Neuronal stem cell (in vitro differentiated cells): ENCODE measurements around the gene ALPL.
"Not testable (repeated sequence)": the region's sequence is repeated elsewhere in the genome, so short reads cannot be mapped to it uniquely, and the experiment has no call there.

Experiments used
- DNase-seq: peaks from one replicate; pipeline ENCODE4 v3.0.0-alpha.2; 2013; ENCODE audit warnings: low spot score
- H2AFZ ChIP-seq: one replicate; pipeline ENCODE4 v1.6.1; 2013; ENCODE audit warnings: mild to moderate bottlenecking, low read length, inconsistent platforms
- H2AK5ac ChIP-seq: 2 replicates; pipeline ENCODE4 v1.6.1; 2013; ENCODE audit warnings: low read depth, mild to moderate bottlenecking, inconsistent platforms, low read length, moderate library complexity, mixed read lengths
- H2BK120ac ChIP-seq: 2 replicates; pipeline ENCODE4 v1.6.1; 2013; ENCODE audit warnings: low read depth, mild to moderate bottlenecking, inconsistent platforms, low read length, moderate library complexity, mixed read lengths
- H2BK12ac ChIP-seq: one replicate; pipeline ENCODE4 v1.6.1; 2013; ENCODE audit warnings: low read length, inconsistent platforms
- H2BK15ac ChIP-seq: 2 replicates; pipeline ENCODE4 v1.6.1; 2013; ENCODE audit warnings: mild to moderate bottlenecking, low read length, inconsistent platforms, mixed read lengths
- H2BK5ac ChIP-seq: one replicate; pipeline ENCODE4 v1.6.1; 2013; ENCODE audit warnings: inconsistent platforms, mild to moderate bottlenecking, low read length, moderate library complexity
- H3K14ac ChIP-seq: one replicate; pipeline ENCODE4 v1.6.1; 2013; ENCODE audit warnings: low read length, inconsistent platforms
- H3K18ac ChIP-seq: 2 replicates; pipeline ENCODE4 v1.6.1; 2013; ENCODE audit warnings: low read length, inconsistent platforms
- H3K23ac ChIP-seq: 2 replicates; pipeline ENCODE4 v1.6.1; 2013; ENCODE audit warnings: low read depth, mild to moderate bottlenecking, mixed read lengths, low read length, inconsistent platforms; ENCODE audit not compliant: poor library complexity
- H3K27ac ChIP-seq: replicated peaks from 3 replicates; pipeline ENCODE4 v1.5.1; 2013; ENCODE audit warnings: low read length, inconsistent platforms
- H3K27me3 ChIP-seq, 3 experiments: 2 replicates each; pipeline ENCODE4 v1.6.1; 2013; ENCODE audit warnings: low read length in 3 of 3, mild to moderate bottlenecking in 2 of 3, inconsistent platforms in 1 of 3, low read depth in 1 of 3, mixed read lengths in 1 of 3, moderate library complexity in 1 of 3; ENCODE audit not compliant: control insufficient read depth in 3 of 3, insufficient read depth in 3 of 3
- H3K36me3 ChIP-seq, 2 donors: replicated peaks in 1 of 2; 2 replicates each; pipeline ENCODE4 v1.6.1; 2013; ENCODE audit warnings: low read length in 2 of 2; ENCODE audit not compliant: control insufficient read depth in 2 of 2, insufficient read depth in 2 of 2
- H3K4ac ChIP-seq: 2 replicates; pipeline ENCODE4 v1.6.1; 2013; ENCODE audit warnings: inconsistent platforms, mild to moderate bottlenecking, low read length, moderate library complexity
- H3K4me1 ChIP-seq, 2 donors: 1 replicate in 1 of 2; 2 replicates in 1 of 2; pipeline ENCODE4 v1.6.1; 2013; ENCODE audit warnings: low read length in 2 of 2, low read depth in 1 of 2; ENCODE audit not compliant: control insufficient read depth in 2 of 2, insufficient read depth in 1 of 2
- H3K4me2 ChIP-seq: one replicate; pipeline ENCODE4 v1.6.1; 2013; ENCODE audit warnings: mild to moderate bottlenecking, low read length, inconsistent platforms; ENCODE audit not compliant: insufficient read depth, poor library complexity, severe bottlenecking
- H3K4me3 ChIP-seq, 2 donors: 2 replicates each; pipeline ENCODE4 v1.5.1; 2013; ENCODE audit warnings: low read length in 2 of 2, mild to moderate bottlenecking in 2 of 2, inconsistent platforms in 1 of 2, moderate library complexity in 1 of 2
- H3K79me1 ChIP-seq: one replicate; pipeline ENCODE4 v1.6.1; 2013; ENCODE audit warnings: low read depth, mild to moderate bottlenecking, inconsistent platforms, low read length, moderate library complexity
- H3K9ac ChIP-seq: one replicate; pipeline ENCODE4 v1.6.1; 2013; ENCODE audit warnings: mild to moderate bottlenecking, low read depth, low read length, inconsistent platforms; ENCODE audit not compliant: poor library complexity
- H3K9me3 ChIP-seq, 2 donors: replicated peaks in 1 of 2; 2 replicates each; pipeline versions ENCODE3 to v1.6.1; 2013; ENCODE audit warnings: low read length in 2 of 2, mild to moderate bottlenecking in 2 of 2, inconsistent platforms in 1 of 2, low read depth in 1 of 2, mixed read lengths in 1 of 2, moderate library complexity in 1 of 2; ENCODE audit not compliant: control insufficient read depth in 2 of 2, insufficient read depth in 1 of 2
- H4K8ac ChIP-seq: one replicate; pipeline ENCODE4 v1.6.1; 2013; ENCODE audit warnings: low read depth, mild to moderate bottlenecking, inconsistent platforms, low read length, moderate library complexity
- H4K91ac ChIP-seq: one replicate; pipeline ENCODE4 v1.6.1; 2013; ENCODE audit warnings: low read length, low read depth, mild to moderate bottlenecking, inconsistent platforms; ENCODE audit not compliant: poor library complexity
- WGBS, 2 donors: extraction: QIAGEN DNeasy Blood & Tissue Kit; methylation state at CpG; one replicate each; pipeline ENCODE4 v1.1.7; 2013; ENCODE audit warnings: missing lambda C conversion rate in 2 of 2, mixed read lengths in 1 of 2; ENCODE audit not compliant: insufficient read length in 2 of 2, insufficient replicate concordance in 1 of 2; ENCODE audit errors: extremely low coverage in 2 of 2; 5-methylcytosine and 5-hydroxymethylcytosine counted together

Gene ALPL

DNA sequence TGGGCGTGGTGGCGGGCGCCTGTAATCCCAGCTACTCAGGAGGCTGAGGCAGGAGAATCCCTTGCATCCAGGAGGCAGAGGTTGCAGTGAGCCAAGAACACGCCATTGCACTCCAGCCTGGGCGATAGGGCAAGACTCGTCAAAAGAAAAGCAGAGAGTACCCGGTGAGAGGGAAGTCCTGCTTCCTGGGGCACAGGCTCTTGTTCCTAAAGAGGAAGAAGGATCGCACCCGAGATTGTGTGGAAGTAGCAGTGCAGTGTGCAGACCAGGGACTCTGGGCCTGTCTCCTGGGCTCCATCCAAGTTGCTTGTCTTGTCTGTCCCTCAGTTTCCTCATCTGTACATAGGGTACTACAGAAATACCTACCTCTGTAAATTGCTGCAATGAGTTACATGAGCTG is 39.6 kb upstream of the ALPL start:
- H2AK5ac ChIP-seq, result no peak overlapping the region
- no peaks in the 10 kb centered on the region for H3K27me3 ChIP-seq
- no peak overlapping the region for H3K4me3 ChIP-seq
- H3K9me3 ChIP-seq, result no peaks in the 10 kb centered on the region
- WGBS, 2 donors, result no CpG with 5 or more reads among the region's 9 CpGs
- no peak overlapping the region for H2BK15ac ChIP-seq
- H3K36me3 ChIP-seq, result peaks cover 0 to 12% of the 10 kb centered on the region in 2 donors
- no peak for DNase-seq
- H2BK5ac ChIP-seq, result no peak overlapping the region
- no peak overlapping the region for H4K8ac ChIP-seq
- no peak overlapping the region for H3K23ac ChIP-seq
- no peak overlapping the region for H3K4ac ChIP-seq
- H2BK120ac ChIP-seq, result no peak overlapping the region
- H4K91ac ChIP-seq, result no peak overlapping the region
- H3K4me2 ChIP-seq, result no peak overlapping the region
- H3K4me1 ChIP-seq, result no peaks in the 10 kb centered on the region
- H3K18ac ChIP-seq, result no peak overlapping the region
- no peak overlapping the region for H2BK12ac ChIP-seq
- H3K79me1 ChIP-seq, result no peaks in the 10 kb centered on the region
- no peak overlapping the region for H3K14ac ChIP-seq
- no peak overlapping the region for H3K27ac ChIP-seq
- H2AFZ ChIP-seq, result no peak overlapping the region
- no peak overlapping the region for H3K9ac ChIP-seq

DNA sequence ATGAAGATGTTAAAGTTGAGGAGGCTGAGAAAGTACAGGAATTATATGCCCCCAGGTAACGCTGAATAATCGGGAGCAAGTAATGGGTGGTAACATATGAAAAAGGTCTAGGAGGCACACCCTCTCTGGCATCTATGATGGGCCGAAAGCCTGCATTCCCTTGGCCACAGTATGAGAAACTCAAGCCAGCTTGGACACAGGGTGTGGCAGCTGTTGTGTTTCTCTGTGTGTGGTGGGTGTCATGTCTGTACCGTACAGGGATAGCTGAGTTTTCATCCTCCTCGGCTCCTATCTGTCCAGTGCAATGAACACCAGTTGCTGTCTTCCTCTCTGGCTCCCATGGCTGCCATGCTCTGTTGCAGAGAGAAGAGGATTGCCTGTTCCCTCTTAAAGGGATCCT is 36.4 kb upstream of the ALPL start:
- WGBS, 2 donors, result no CpG with 5 or more reads among the region's 5 CpGs
- H3K23ac ChIP-seq, result no peak overlapping the region
- H3K9ac ChIP-seq, result no peak overlapping the region
- no peak overlapping the region for H4K8ac ChIP-seq
- H3K14ac ChIP-seq, result no peak overlapping the region
- no peak overlapping the region for H3K27ac ChIP-seq
- H3K4me3 ChIP-seq, result no peak overlapping the region
- H2BK15ac ChIP-seq, result no peak overlapping the region
- no peaks in the 10 kb centered on the region for H3K79me1 ChIP-seq
- no peaks in the 10 kb centered on the region for H3K27me3 ChIP-seq
- no peak overlapping the region for H3K4ac ChIP-seq
- H2BK120ac ChIP-seq, result no peak overlapping the region
- no peak overlapping the region for H3K18ac ChIP-seq
- no peak overlapping the region for H3K4me2 ChIP-seq
- no peaks in the 10 kb centered on the region for H3K4me1 ChIP-seq
- no peak overlapping the region for H2BK12ac ChIP-seq
- no peaks in the 10 kb centered on the region for H3K9me3 ChIP-seq
- no peak overlapping the region for H2AFZ ChIP-seq
- no peak overlapping the region for H4K91ac ChIP-seq
- no peak for DNase-seq
- H3K36me3 ChIP-seq, result peaks cover 0 to 14% of the 10 kb centered on the region in 2 donors
- no peak overlapping the region for H2BK5ac ChIP-seq
- H2AK5ac ChIP-seq, result no peak overlapping the region

- Histone ChIP-seq H3K14ac (no peak overlapping the region), H3K9ac (no peak overlapping the region), H3K18ac (no peak overlapping the region)
Observed at GRCh38 chr1:21478356-21478755, 30.9 kb upstream of the ALPL start.

GRCh38 chr1:21483881-21484280 is 25.3 kb upstream of the ALPL start:
- H3K23ac ChIP-seq, H3K4me2 ChIP-seq, H3K14ac ChIP-seq, H2AK5ac ChIP-seq, H3K9me3 ChIP-seq, H2BK12ac ChIP-seq, H3K27ac ChIP-seq, H3K27me3 ChIP-seq, H3K9ac ChIP-seq, H4K8ac ChIP-seq, H2BK120ac ChIP-seq, H3K4ac ChIP-seq, DNase-seq, H3K4me1 ChIP-seq, H4K91ac ChIP-seq, H3K4me3 ChIP-seq, H2AFZ ChIP-seq, H3K18ac ChIP-seq, H3K79me1 ChIP-seq, H2BK5ac ChIP-seq, H2BK15ac ChIP-seq, H3K36me3 ChIP-seq: not testable (repeated sequence)
- no CpG with 5 or more reads among the region's 4 CpGs for WGBS, 2 donors

More at GRCh38 chr1:21478356-21478755, 30.9 kb upstream of the ALPL start:
- Histone ChIP-seq H4K91ac (no peak overlapping the region), H3K27me3 (no peaks in the 10 kb centered on the region), H2BK5ac (no peak overlapping the region), H3K4me3 (no peak overlapping the region), H2BK12ac (no peak overlapping the region), H3K4me2 (no peak overlapping the region), H2BK15ac (no peak overlapping the region), H3K79me1 (no peaks in the 10 kb centered on the region), H2BK120ac (no peak overlapping the region), H4K8ac (no peak overlapping the region), H3K9me3 (no peaks in the 10 kb centered on the region), H3K23ac (no peak overlapping the region), H3K27ac (no peak overlapping the region), H3K4ac (no peak overlapping the region), H2AK5ac (no peak overlapping the region), H2AFZ (no peak overlapping the region), H3K36me3 (peaks cover 0 to 23% of the 10 kb centered on the region in 2 donors), H3K4me1 (no peaks in the 10 kb centered on the region)
- no CpG with 5 or more reads among the region's 6 CpGs for WGBS, 2 donors
- DNase-seq, result no peak
